Activated gamma-delta T cell treated with anti-CD3 and anti-CD28 coated beads, Interleukin-2, amount 50 U/mL, for 16 hours (primary cell): Measurements from ENCODE around the gene CHST11.

Source experiments
- DNase-seq: peaks from one replicate; pipeline ENCODE4 v3.0.0-alpha.2; 2020; ENCODE audit warnings: low read depth

Gene CHST11

GRCh38 chr12:104456417-104456949 lies at the start of gene CHST11:
TSS of gene CHST11 (plus strand) at chr12:104456948.
- peak; percentile 58 for DNase-seq

- no peak for DNase-seq
Measured at GRCh38 chr12:104407438-104407837, 49.3 kb upstream of the CHST11 start.

- DNase-seq = no peak
Measured at GRCh38 chr12:104407922-104408321, 48.8 kb upstream of the CHST11 start.

GRCh38 chr12:104410326-104410725 lies 46.4 kb upstream of the CHST11 start:
- no peak for DNase-seq

GRCh38 chr12:104410786-104411185 lies 46.0 kb upstream of the CHST11 start:
- DNase-seq = no peak

GRCh38 chr12:104411826-104412641 lies 44.7 kb upstream of the CHST11 start:
- DNase-seq = no peak

- DNase-seq = no peak
Measured at GRCh38 chr12:104412681-104413080, 44.1 kb upstream of the CHST11 start.

- no peak for DNase-seq
Measured at GRCh38 chr12:104413330-104413729, 43.4 kb upstream of the CHST11 start.

GRCh38 chr12:104414581-104415341 lies 42.0 kb upstream of the CHST11 start:
- no peak for DNase-seq

- no peak for DNase-seq
Measured at GRCh38 chr12:104415342-104415980, 41.3 kb upstream of the CHST11 start.

- DNase-seq = no peak
Measured at GRCh38 chr12:104416136-104416535, 40.6 kb upstream of the CHST11 start.

GRCh38 chr12:104416585-104416984 lies 40.2 kb upstream of the CHST11 start:
- DNase-seq = no peak

GRCh38 chr12:104419717-104420116 lies 37.0 kb upstream of the CHST11 start:
- no peak for DNase-seq

- no peak for DNase-seq
Measured at GRCh38 chr12:104420868-104421267, 35.9 kb upstream of the CHST11 start.

GRCh38 chr12:104421343-104421742 lies 35.4 kb upstream of the CHST11 start:
- no peak for DNase-seq

GRCh38 chr12:104422441-104422840 lies 34.3 kb upstream of the CHST11 start:
- no peak for DNase-seq

- DNase-seq = no peak
Measured at GRCh38 chr12:104423273-104423672, 33.5 kb upstream of the CHST11 start.

GRCh38 chr12:104423809-104424208 lies 32.9 kb upstream of the CHST11 start:
- no peak for DNase-seq

- DNase-seq = no peak
Measured at GRCh38 chr12:104424955-104425354, 31.8 kb upstream of the CHST11 start.

GRCh38 chr12:104425614-104426013 lies 31.1 kb upstream of the CHST11 start:
- no peak for DNase-seq

GRCh38 chr12:104426926-104427546 lies 29.7 kb upstream of the CHST11 start:
- DNase-seq = no peak

GRCh38 chr12:104427547-104427938 lies 29.2 kb upstream of the CHST11 start:
- no peak for DNase-seq
